Thoracic aorta (tissue), 2 donors: ENCODE results near the gene PTPRM. TPM values are rescaled to one million over a fixed set of nuclear protein-coding genes. Genes with fewer than 3 reads are reported as not detected.

Experiments
- ATAC-seq: fragments of 150-250 bp; one replicate; pipeline ENCODE4 v1.8.0; 2017; ENCODE audit warnings: low read depth; ENCODE audit not compliant: insufficient number of reproducible peaks, low FRiP score
- DNase-seq: peaks from one replicate; pipeline ENCODE4 v3.0.0-alpha.2; 2020; ENCODE audit warnings: low spot score
- H3K27ac ChIP-seq, 2 donors: fragments of 200-600 bp; sonication (generic); 1 replicate in 1 of 2; 2 replicates in 1 of 2; pipeline ENCODE4 v1.5.1; 2016; ENCODE audit warnings: mild to moderate bottlenecking in 2 of 2, moderate library complexity in 2 of 2
- H3K27me3 ChIP-seq: fragments of 200-600 bp; sonication (generic); replicated peaks from 2 replicates; pipeline ENCODE4 v1.6.0; 2016; ENCODE audit warnings: mild to moderate bottlenecking; ENCODE audit not compliant: insufficient read depth
- H3K36me3 ChIP-seq: fragments of 200-600 bp; sonication (generic); one replicate; pipeline ENCODE4 v1.5.1; 2016
- H3K4me1 ChIP-seq, 2 donors: fragments of 200-600 bp; sonication (generic); 1 replicate in 1 of 2; 2 replicates in 1 of 2; pipeline versions ENCODE4 v1.5.1 to v1.6.0; 2016; ENCODE audit warnings: low read depth in 2 of 2, mild to moderate bottlenecking in 1 of 2; ENCODE audit not compliant: control insufficient read depth in 1 of 2
- H3K4me3 ChIP-seq: fragments of 200-600 bp; sonication (generic); 2 replicates; pipeline ENCODE4 v1.5.1; 2016; ENCODE audit warnings: mild to moderate bottlenecking
- H3K9me3 ChIP-seq: fragments of 200-600 bp; sonication (generic); 2 replicates; pipeline ENCODE4 v1.5.1; 2016
- CTCF ChIP-seq: fragments of 200-600 bp; sonication (generic); IDR thresholded peaks from one replicate; pipeline ENCODE4 v1.5.1; 2019; ENCODE audit warnings: antibody characterized with exemption
- total RNA-seq, 2 donors: library from RNA; depleted of rRNA; stranded (reverse); fragments of >200 nt; gene quantifications; one replicate each; pipeline versions ENCODE4 v1.1.0 to v1.2.3, GENCODE V29; 2016

The PTPRM gene
- total RNA-seq, 2 donors from 2014 or later, result 90.3 to 102 TPM

- ATAC-seq (no peak), DNase-seq (no peak)
- H3K27ac ChIP-seq, result no peak overlapping the region
- no peak overlapping the region for H3K4me3 ChIP-seq
- no peaks in the 10 kb centered on the region for H3K36me3 ChIP-seq
- H3K27me3 ChIP-seq, result no peaks in the 10 kb centered on the region
- H3K9me3 ChIP-seq, result no peaks in the 10 kb centered on the region
- no peak for TF ChIP-seq CTCF
- peaks cover 0 to 13% of the 10 kb centered on the region in 2 donors for H3K4me1 ChIP-seq
Observed at GRCh38 chr18:8229040-8229439, 661.9 kb downstream of the PTPRM start.

GRCh38 chr18:8229787-8230186, 662.7 kb downstream of the PTPRM start:
- H3K27ac ChIP-seq, result no peak overlapping the region
- H3K4me1 ChIP-seq, result peaks cover 0 to 13% of the 10 kb centered on the region in 2 donors
- H3K9me3 ChIP-seq, result no peaks in the 10 kb centered on the region
- no peak for TF ChIP-seq CTCF
- no peak for DNase-seq
- H3K36me3 ChIP-seq, result no peaks in the 10 kb centered on the region
- H3K4me3 ChIP-seq, result no peak overlapping the region
- no peaks in the 10 kb centered on the region for H3K27me3 ChIP-seq
- ATAC-seq, result no peak

GRCh38 chr18:8231316-8231715, 664.2 kb downstream of the PTPRM start:
- Histone ChIP-seq H3K4me1 (peaks cover 0 to 13% of the 10 kb centered on the region in 2 donors), H3K27me3 (no peaks in the 10 kb centered on the region), H3K27ac (no peak overlapping the region), H3K36me3 (no peaks in the 10 kb centered on the region), H3K9me3 (no peaks in the 10 kb centered on the region), H3K4me3 (no peak overlapping the region)
- DNase-seq, result no peak
- no peak for ATAC-seq
- no peak for TF ChIP-seq CTCF

GRCh38 chr18:8232791-8233190, 665.7 kb downstream of the PTPRM start:
- ATAC-seq, result no peak

GRCh38 chr18:8235894-8236293, 668.8 kb downstream of the PTPRM start:
- ATAC-seq (no peak), DNase-seq (no peak)

More at GRCh38 chr18:8232791-8233190, 665.7 kb downstream of the PTPRM start:
- no peak for DNase-seq
- H3K27me3 ChIP-seq, result no peaks in the 10 kb centered on the region
- TF ChIP-seq CTCF, result no peak
- H3K4me1 ChIP-seq, result peaks cover 0 to 13% of the 10 kb centered on the region in 2 donors
- no peak overlapping the region for H3K27ac ChIP-seq
- H3K4me3 ChIP-seq, result no peak overlapping the region
- no peaks in the 10 kb centered on the region for H3K9me3 ChIP-seq
- H3K36me3 ChIP-seq, result no peaks in the 10 kb centered on the region

More at GRCh38 chr18:8235894-8236293, 668.8 kb downstream of the PTPRM start:
- Histone ChIP-seq H3K27me3 (no peaks in the 10 kb centered on the region), H3K9me3 (no peaks in the 10 kb centered on the region), H3K4me1 (peaks cover 0 to 10% of the 10 kb centered on the region in 2 donors), H3K27ac (no peak overlapping the region), H3K4me3 (no peak overlapping the region), H3K36me3 (no peaks in the 10 kb centered on the region)
- no peak for TF ChIP-seq CTCF
